GM12873 (cell line): ENCODE results near the gene AKNA.

Experiments
- CTCF ChIP-seq: IDR thresholded peaks from 2 replicates; pipeline ENCODE4 v1.5.1; 2012; ENCODE audit warnings: low read depth, mild to moderate bottlenecking, moderate library complexity, low read length, control low read depth; ENCODE audit not compliant: insufficient read depth; ENCODE audit errors: missing control alignments

AKNA gene

GRCh38 chr9:114370251-114370967, 17.4 kb downstream of the AKNA start:
- TF ChIP-seq CTCF = no peak

DNA sequence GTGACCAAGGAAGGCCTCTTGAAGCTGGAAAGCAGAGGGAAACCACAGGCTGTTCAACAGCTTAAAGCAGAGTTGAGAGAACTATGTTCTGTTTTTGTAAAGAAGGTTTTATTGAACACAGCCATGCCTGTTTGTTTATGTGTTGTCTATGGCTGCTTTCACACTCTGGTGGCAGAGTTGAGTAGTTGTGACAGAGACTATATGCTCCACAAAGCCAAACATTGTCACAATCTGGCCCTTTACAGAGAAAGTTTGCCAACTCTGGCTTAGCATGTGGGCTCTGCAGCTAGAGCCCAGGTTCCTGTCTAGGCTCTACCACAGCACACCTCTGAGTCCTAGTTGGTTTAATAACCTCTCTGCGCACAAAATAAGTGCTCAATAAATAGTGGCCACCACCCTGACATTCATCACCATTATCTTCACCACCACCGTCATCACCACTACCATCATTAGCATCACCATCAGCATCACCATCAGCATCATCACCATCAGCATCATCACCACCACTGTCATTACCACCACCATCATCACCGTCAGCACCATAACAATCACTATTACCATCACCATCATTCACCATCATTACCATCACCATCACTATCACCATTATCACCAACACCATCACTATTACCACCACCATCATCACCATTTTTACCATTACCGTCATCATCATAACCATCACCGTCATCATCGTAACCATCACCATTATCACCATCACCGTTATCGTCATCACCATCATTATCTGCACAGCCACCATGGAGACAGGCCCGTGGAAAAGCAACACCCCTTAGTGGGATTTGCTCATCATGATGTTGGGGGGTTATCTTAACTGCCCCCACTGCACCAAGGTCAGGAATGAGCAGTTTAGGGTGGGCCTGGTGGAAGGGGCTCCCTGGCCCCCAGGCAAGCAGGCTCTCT, 18.3 kb downstream of the AKNA start:
- TF ChIP-seq CTCF = no peak

DNA sequence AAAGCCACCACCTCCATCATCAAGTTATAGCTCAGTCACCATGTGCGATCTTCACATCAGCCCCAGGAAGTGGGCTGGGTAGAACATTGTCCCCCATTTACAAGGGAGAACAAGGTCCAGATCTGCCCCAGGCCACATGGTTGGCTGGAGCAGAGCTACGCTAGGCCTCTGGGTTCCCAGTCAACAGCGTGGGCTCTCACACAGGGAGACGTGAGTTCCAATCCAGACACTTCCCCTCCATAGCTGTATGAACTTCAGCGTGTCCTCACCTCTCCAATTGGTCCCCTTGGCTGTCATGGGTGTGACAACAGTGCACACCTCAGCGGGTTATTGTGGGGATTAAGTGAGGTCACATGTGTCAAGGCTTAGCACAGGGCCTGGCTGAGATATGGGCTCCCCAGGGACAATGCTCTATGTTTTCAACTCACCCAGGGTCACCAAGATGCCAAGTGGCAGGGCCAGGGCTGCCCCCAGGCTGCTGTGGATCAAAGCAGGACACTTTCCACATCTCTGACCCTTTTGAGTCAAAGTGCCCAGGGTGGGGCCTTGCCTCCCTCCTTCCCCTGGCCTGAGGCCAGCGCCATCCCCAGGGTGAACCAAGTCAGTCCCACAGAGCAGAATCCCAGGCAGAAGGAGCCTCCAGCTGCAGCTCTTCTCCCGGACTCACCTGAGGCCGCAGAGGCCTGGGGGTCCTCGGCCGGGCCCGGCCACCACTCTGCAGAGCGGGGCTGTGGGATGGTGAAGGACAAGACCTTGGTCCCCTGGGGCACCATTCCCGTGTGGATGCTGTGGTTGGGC, 19.8 kb downstream of the AKNA start:
- no peak for TF ChIP-seq CTCF

DNA sequence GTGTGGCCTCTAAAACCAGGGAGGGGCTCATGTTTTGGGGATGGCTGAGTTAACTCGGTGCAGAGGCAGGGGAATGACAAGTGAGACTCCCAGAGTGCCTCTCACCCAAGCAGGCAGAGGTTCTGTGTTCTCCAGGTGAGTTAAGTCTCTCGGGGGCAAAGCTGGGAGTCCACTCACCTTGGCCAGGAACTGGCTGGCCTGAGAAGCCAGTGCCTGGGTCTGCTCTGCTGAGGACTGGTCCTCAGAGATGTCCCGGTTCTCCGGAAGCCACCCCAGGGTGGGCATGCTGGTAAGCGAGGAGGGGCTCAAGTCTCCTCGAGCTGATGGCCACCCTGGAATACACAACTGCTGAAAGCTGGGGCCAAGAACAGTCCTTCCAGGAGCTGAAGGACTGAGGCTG, 20.4 kb downstream of the AKNA start:
- TF ChIP-seq CTCF = no peak

GRCh38 chr9:114366334-114367128, 21.3 kb downstream of the AKNA start:
- no peak for TF ChIP-seq CTCF

GRCh38 chr9:114365194-114365593, 22.6 kb downstream of the AKNA start:
- no peak for TF ChIP-seq CTCF
